HG03575 (cell line): ENCODE results near the gene OAF.
"Not testable (repeated sequence)": the region's sequence is repeated elsewhere in the genome, so short reads cannot be mapped to it uniquely, and the experiment has no call there.

Source experiments
- ATAC-seq: cut with Tn5 transposase; IDR thresholded peaks from one replicate; pipeline ENCODE4 v1.9.1; 2021; ENCODE audit not compliant: unreplicated experiment, insufficient number of reproducible peaks, low FRiP score; ENCODE audit errors: extremely low read depth

Gene OAF

DNA sequence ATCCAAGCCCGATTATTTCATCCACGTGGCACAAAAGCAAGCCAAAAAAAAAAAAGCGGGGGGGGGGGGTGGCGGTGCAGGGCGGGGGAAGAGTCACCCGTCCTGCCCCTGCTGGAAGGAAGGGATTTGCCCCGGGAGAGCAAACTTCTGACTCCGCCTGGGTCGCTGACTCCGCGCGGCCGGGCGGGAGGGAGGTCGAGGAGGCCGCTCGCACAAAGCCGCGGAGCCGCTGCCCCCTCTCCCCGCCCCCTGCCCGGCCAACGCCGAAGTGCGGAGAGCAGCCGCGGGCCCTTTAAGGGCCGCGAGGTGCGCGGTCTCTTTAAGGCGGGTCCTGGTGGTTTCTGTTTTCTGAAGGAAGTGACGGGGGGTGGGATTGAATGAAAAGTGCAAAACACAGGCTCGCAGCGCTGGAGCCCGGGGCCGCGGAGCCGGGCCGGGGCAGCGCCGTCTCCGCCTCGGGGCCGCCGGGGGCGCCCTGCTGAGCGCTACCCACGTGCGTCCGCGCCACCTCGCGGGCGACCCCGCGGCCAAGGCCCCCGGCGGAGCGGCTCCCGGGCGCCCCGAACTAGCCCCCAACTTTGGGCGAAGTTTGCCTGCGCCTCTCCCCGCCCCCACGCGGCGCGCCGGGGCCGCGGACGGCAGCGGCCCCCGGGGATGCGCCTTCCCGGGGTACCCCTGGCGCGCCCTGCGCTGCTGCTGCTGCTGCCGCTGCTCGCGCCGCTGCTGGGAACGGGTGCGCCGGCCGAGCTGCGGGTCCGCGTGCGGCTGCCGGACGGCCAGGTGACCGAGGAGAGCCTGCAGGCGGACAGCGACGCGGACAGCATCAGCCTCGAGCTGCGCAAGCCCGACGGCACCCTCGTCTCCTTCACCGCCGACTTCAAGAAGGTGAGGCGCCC, at the start of gene OAF:
Gene OAF, plus strand, starts transcription at position 407 of the 896 bp plus-strand sequence. Its CDS starts 248 bp downstream, at position 655.
- ATAC-seq = no peak

DNA sequence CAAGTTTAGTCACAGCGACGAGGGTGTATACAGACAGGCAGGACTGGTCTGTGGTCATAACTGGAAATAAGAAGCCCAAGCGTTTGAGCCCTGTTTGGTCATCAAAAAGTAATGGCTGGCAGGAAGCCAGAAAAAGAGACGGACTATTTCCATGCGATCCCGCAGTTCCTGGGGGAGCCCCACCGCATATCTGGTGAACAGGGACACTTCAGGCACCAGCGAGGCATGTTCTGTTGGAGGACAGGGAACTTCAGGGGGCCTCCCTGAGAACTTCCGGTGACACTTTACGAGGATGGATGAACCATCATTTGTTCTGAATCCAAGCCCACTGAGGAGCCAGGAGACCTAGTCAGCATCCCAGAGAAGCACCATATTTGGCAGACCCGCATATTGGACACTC, 43.2 kb upstream of the OAF start:
- no peak for ATAC-seq

DNA sequence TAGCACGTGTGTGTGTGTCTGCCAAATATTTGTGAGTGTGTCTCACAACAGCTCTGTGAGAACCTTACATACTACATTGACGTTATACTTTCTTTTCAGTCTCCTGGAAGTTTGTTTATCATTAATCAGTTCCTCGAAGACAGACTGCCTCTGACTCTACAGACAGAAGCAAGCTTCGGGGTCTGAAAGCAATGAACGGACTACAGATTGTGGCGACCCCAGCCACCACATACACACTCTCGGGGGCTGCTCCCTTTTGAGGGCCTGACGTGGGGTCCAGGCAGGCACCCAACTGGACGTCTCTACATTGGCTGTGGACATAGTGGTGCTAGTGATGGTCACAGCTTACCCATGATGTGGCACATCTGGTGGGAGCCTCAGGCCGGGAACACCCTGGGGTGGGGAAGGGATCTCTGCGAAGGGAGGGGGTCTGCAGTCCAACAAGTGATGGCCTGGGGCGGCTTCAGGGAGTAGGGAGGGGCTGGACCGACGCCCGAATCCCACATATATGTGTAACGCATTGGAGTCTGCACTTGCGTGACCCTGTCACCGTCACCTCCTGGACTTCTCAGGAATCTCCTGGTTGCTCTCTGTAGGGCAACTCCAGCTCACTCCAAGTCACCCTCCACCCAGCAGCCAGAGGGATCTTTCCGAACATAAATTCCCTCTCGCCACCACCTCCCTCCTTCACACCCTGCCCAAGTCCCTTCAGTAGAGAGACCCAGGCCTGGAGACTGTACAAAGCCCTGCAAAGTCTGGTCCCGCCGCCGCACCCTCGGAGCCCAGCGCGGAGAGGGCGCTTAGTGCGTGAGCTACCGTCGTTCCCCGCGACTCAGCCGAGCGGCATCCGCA, 42.5 kb upstream of the OAF start:
- ATAC-seq = no peak

DNA sequence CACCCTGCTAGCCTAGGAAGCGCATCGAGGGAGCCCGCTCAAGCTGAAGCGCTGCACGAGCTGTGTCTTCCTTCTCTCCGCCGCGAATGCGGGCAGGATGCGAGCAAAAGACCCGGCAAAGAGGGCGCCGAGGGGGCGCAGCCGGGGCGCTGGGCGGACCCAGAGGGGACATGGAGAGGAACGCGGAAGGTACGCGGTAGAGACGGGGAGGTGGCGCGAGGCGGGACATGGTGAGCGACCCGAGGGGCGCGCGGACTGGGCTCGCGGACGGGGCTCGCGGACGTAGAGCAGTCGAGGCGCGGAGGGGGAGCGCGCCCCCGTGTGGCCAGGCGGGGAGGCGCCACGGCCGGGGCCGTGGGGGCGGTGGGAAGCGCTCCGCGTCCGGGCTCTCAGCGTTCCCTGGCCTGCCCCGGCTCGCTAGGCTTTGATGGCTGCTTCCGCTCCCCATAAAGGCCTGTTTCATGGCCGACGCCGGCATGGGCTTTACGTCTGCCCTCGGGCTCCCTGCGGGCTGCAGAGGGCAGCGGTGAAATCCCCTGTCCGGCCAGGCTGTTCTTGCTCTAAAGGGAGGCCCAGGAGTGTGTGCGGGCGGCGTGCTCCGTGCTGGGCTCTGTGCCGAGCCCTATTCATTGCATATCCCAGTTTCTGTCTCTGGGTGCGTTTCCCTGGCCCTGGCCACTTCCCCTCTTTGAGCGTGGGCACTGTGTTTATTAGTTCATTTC, 41.7 kb upstream of the OAF start:
- ATAC-seq = no peak

DNA sequence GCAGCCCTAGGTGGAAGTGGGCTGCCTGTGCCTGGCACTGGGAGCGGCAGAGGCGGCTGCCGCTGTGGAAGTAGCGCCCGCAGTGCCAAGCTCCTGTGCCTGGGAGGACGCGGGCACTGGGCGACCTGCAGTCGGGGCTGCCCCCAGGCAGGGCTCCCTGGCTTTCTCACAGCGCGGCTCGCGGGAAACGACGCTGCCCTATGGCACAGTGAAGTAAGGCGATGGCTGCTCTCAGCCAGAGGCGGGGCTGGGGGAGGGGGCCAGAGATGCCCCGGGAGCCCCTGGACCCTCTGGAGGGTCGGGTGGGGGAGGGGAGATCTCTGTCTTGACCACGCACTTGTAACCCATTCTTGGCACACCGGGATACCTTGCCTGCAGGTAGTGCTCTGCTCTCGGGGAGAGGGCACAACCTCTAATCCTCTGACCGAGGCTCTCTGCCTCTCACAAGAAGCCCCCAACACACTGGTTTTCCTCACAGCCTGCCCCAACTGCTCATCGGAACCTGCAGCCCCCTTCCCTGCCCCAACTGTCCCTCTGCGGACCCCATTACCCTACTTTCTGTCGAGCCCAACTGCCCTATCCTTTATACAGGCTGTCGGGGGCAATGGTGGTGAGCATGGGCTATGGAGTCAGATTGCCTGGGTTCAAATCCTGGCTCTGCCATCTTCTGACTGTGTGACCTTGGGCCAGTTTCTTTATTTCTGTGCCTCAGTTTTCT, 40.7 kb upstream of the OAF start:
- no peak for ATAC-seq

DNA sequence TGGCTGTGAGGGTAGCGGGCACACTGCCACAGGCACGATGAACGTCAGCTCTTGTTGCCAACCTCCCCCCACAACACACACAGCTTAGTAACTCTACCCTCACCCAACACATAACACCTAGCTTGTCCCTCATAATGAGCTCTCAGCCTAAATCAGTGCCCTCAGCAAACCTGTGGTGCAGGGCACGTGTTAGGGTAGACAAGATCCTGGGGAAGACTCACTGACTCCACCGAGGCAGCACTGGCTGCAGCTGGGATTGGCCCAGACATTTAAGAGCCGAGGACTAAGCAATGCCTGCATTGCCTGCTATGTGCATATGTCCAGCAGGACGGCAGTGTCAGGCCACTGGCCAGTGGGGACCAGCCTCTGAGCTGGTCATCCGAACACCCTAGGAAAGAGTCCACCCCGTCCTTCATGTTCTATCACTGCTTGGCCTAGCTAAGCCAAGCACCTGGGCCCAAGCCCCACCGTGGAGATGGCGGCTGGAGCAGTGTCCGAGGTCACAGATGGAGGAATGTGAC, 40.0 kb upstream of the OAF start:
- no peak for ATAC-seq

DNA sequence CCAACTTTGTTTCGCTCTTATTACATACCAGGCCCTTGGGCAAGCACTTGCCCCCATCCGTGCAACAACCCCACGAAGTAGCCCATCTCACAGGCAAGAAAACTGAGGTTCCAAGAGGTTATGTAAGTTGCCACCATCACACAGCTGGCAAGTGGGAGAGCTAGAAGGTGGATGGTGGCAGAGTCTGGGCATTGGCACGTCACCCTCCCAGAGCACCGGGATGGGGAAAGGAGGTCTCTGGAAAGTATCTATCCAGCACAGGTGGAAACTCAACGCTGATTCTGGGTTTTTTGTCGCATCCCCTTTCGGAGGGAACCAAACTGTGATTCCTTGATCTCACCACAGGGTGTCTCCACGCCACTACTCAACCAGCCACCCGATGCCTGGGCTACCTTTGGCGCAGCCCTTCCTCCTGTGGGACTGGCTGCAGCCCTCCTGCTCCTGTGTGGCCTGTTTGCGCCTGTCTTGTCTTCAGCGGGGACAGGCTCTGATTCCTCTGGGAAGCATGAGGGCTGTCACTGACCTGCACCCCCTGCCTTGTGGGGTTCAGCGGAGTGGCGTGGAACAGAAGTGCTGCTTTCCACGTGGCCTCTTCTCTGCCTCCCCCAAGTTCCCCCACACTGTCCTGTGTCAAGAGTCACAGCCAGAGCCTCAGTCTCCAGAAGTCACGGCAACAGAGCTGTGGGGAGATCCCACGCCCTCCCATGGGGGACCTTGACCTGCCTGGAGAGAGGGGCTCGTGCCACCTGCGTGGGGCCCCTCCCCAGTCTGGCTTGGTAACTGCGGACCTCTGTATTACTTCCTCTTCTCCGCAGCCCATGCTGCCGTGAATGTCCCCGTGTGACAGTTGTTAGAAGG, 38.5 kb upstream of the OAF start:
- no peak for ATAC-seq

DNA sequence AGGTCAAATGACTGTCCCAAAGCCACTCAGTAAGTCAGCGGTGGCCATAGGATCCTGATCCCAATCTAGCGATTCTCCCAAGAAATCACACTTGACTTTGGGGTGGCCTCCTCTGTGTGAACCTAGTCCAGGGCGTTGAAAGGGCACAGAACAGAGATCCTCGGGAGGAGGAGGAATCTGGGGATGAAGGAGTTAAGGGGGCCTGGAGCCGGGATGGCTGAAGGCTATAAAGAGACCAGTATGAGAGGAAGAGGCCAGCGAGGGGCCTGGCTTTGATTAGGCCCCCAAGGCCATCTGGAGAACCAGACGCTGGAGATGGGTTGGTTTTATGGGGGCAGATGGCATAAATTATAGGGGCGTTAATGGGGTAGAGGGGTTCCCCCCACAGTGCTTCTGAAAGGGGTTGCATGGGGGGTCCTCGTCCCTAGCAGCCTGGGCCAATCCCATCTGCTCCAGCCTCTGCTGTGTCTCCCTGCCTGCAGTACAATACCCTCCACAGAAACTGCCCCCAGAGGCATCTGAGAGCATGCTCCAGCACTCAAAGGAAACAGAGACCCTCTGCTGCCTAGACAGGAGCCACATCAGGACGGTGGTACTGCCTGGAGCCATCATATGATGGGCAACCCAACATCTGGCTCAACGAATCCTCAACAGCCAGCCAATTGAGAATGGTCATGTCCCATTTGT, 37.7 kb upstream of the OAF start:
- no peak for ATAC-seq

DNA sequence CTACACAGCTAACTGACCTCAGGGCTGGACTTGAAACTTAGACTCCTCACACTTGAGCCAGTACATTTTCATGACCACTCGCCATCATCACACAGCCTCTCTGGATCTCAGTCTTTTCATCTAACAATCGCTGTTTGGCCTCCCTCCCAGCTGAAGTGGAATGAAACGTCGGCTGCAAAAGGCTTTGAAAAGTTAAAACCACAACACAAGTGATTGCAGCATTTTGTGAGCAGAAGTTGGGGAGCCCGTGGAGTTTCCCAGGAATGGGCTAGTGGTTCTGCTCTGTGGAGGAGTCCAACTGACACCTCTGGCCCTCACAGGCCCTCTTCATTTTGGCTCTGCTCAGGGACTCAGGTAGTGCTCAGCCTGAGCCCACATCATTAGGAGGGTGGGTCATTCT, 37.0 kb upstream of the OAF start:
- ATAC-seq = no peak

DNA sequence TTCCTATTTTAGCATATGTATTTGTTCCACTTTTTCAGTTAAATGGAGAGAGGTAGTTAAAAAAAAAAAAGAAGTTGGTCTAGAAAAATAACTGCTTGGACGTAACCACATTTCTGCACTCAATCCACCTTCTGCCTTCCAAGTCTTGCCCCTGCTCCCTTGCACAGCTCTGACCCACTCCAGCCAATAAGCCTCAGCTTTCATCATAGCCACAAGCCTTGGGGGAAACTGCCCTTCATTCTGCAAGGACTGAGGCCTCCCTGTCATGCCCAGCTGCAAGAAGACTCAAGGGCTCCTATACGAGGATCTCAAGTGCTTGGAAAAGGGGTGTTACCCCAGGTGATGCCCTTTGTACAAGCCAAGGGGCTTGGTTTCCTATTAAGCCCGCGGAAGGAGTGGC, 36.0 kb upstream of the OAF start:
- no peak for ATAC-seq

DNA sequence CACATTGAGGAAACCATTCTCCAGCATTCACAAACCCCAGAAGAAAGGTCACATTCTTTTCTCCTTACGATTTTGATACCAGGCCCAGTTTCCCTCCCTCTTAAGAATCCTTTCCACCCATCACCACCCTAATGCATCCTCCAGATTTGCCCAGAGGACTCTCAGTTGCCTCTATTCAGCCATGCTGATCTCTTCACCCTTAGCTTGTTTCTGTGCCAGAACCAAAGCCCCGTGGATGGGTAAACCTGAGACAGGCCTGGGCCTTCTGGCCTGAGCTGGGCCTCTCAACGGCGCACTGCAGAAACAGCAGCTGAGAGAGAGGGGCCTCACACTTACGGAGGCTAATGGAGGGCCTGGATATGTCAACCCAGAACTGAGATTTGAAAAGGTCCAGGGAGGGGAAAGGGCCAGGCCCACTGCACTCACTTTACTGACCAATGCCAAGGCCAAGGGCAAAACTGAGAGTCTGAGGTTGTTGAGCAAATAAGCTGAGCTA, 32.2 kb upstream of the OAF start:
- ATAC-seq = no peak

DNA sequence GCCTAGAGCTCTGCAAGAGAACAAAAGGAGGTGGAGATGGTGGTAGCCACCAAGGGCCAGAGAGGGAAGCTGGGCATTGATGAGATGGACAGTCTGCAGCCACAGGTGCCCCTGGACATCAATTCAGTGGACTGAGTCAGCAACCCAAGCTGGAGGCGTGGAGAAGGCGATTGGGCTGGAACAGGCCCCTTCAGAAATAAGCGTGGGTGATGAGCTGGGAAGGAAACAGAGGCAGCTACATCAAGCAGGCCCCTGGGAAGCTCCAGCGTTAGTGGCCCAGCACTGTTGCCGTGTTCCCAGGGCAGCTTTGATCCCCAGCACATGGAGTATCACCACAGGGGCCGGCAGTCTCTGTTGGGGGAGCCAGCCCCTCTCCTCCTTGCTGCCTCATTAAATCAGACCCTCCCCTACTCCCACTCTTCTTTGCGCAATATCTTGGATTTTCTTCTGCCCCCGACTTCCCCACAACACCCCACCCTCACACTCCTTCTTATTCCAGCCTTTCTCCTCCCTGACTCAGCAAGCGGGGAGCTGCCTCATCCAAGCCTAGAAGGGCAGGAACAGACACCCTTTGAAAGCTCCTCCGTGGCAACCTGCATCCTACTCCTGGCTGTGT, 31.7 kb upstream of the OAF start:
- no peak for ATAC-seq

DNA sequence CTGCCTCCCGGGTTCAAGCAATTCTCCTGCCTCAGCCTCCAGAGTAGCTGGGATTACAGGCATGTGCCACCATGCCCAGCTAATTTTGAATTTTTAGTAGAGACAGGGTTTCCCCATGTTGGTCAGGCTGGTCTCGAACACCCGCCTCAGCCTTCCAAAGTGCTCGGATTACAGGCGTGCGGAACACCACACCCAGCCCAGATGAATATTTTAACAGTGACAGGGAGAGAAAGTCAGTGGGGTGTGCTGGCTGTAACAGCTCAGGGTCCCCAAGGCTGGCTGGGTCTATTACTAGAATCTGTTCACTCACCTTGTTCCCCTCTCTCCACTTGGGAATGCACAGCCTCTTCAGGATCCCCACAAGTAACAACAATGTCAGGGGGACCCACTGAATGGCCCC, 30.8 kb upstream of the OAF start:
- not testable (repeated sequence) for ATAC-seq

DNA sequence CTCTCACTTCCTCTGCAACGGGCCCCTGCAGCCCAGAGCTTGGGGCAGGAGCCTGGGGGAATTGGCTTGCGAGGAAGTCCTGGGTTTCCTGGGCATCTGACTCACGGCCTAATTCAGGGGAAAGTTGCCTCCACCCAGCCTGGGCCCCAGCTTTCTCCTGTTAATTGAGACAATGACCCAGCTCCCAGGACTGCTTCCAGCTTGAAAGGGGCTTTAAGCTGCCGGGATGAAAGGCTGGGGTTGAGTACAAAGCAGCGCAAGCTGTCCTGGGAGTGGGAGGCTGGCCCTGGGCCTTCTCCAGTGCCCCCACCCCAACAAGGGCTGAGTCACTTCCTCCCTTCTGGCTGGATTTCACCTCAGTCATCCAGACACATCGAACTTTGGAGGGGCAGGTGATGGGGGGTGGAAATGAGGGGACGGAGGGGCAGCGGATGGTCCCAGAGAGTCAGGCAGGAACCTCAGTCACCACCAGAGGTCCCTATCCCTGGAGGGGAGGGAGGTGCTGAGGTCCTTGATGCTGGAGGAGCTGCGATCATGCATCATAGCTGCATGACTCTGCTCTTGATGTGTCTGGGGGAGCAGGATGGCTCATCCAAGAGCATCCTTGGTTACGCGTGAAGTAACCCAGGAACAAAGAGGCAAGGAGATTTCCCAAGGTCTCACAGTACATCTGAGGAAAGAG, 30.1 kb upstream of the OAF start:
- ATAC-seq = no peak

DNA sequence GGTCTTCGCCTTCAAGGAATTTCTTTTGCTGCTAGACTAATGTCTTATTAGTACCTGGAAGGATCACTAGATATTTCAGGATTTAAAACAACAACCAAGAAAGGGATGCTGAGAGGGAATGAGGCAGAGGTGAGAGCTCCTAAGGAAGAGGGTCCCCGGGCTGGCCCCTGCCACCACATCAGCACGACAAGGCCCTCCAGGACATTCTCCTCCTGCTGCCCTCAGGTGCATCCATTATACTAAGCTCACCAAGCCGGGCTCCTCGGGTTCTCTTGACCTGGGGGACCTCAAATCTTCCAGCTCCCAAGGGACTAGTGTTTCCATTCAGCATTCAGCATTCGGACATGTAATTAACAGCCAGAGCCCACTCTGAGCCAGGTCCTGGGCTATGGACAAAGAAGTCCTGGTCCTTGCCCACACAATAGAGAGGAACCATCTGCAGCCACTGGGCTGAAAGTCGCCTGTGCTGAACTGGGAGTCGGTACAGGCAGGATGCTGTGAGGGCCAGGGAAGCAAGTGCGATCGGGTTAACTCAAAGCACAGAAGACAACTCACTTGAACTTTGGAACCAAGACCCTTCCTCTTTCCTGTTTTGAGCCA, 29.4 kb upstream of the OAF start:
- ATAC-seq = no peak

DNA sequence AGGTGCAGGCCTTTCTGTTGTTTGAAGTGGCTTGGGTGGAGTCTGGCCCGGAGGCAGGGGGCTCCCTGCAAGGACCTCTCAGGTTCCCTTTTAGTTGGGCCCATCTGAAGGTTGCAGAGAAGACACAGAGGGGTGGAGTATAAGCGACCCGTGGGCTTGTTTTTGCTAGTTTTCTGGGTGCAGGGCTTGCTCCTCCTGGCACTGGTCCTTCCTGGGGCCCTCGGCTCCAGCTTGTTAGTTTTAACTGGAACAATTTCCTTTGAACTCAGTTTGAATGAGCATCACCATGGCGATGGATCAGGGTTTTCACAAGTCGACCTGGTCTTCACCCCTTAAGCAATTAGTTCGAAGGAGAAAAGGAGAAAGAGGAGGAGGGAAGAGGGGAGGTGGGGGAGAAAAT, 28.5 kb upstream of the OAF start:
- ATAC-seq = no peak
